H9 (cell line): ENCODE results near the gene WSCD2. TPM values are rescaled to one million over a fixed set of nuclear protein-coding genes. Genes with fewer than 3 reads are reported as not detected.

Experiments used
- DNase-seq: peaks from one replicate; pipeline ENCODE4 v3.0.0-alpha.2; 2017
- H2AFZ ChIP-seq: one replicate; pipeline ENCODE4 v1.6.1; 2013; ENCODE audit warnings: mild to moderate bottlenecking, low read length, control low read depth, moderate library complexity
- H2AK5ac ChIP-seq: 2 replicates; pipeline ENCODE4 v1.6.1; 2013; ENCODE audit warnings: low read length, control low read depth, mixed read lengths; ENCODE audit not compliant: insufficient read length
- H2BK120ac ChIP-seq: one replicate; pipeline ENCODE4 v1.6.1; 2013; ENCODE audit warnings: low read depth, mild to moderate bottlenecking, low read length, control low read depth, inconsistent platforms; ENCODE audit not compliant: poor library complexity, severe bottlenecking
- H2BK12ac ChIP-seq: 2 replicates; pipeline ENCODE4 v1.6.1; 2013; ENCODE audit warnings: low read length, control low read depth, mixed read lengths, low read depth; ENCODE audit not compliant: insufficient read length
- H2BK15ac ChIP-seq: 2 replicates; pipeline ENCODE4 v1.6.1; 2013; ENCODE audit warnings: low read depth, low read length, control low read depth
- H2BK20ac ChIP-seq: one replicate; pipeline ENCODE4 v1.6.1; 2013; ENCODE audit warnings: low read depth, mild to moderate bottlenecking, low read length, control low read depth, inconsistent platforms; ENCODE audit not compliant: poor library complexity, severe bottlenecking
- H2BK5ac ChIP-seq: 2 replicates; pipeline ENCODE4 v1.6.1; 2013; ENCODE audit warnings: low read length, control low read depth, mixed read lengths; ENCODE audit not compliant: insufficient read length
- H3K14ac ChIP-seq: 2 replicates; pipeline ENCODE4 v1.6.1; 2013; ENCODE audit warnings: low read length, control low read depth; ENCODE audit not compliant: insufficient read depth
- H3K18ac ChIP-seq: 2 replicates; pipeline ENCODE4 v1.6.1; 2013; ENCODE audit warnings: low read depth, mild to moderate bottlenecking, mixed read lengths, low read length, control low read depth; ENCODE audit not compliant: insufficient read length
- H3K23ac ChIP-seq: 2 replicates; pipeline ENCODE4 v1.6.1; 2013; ENCODE audit warnings: low read length, control low read depth, mixed read lengths, low read depth; ENCODE audit not compliant: insufficient read length
- H3K23me2 ChIP-seq: 2 replicates; pipeline ENCODE4 v1.6.1; 2013; ENCODE audit warnings: low read depth, mild to moderate bottlenecking, mixed read lengths, low read length, control low read depth; ENCODE audit not compliant: insufficient read length, poor library complexity, severe bottlenecking
- H3K27ac ChIP-seq: 2 replicates; pipeline ENCODE4 v1.5.1; 2013; ENCODE audit warnings: low read length, control low read depth, mixed read lengths, low read depth; ENCODE audit not compliant: insufficient read length
- H3K27me3 ChIP-seq: 2 replicates; pipeline ENCODE4 v1.6.1; 2013; ENCODE audit warnings: low read length, control low read depth, inconsistent platforms; ENCODE audit not compliant: insufficient read depth
- H3K4ac ChIP-seq: 2 replicates; pipeline ENCODE4 v1.6.1; 2013; ENCODE audit warnings: low read depth, mild to moderate bottlenecking, control low read depth, inconsistent platforms, low read length, moderate library complexity
- H3K4me1 ChIP-seq: 2 replicates; pipeline ENCODE4 v1.6.1; 2013; ENCODE audit warnings: low read length, control low read depth, inconsistent platforms; ENCODE audit not compliant: insufficient read depth
- H3K4me2 ChIP-seq: 2 replicates; pipeline ENCODE4 v1.6.1; 2013; ENCODE audit warnings: low read length, control low read depth, mixed read lengths; ENCODE audit not compliant: insufficient read length, insufficient read depth
- H3K56ac ChIP-seq: 2 replicates; pipeline ENCODE4 v1.6.1; 2013; ENCODE audit warnings: low read depth, mild to moderate bottlenecking, mixed read lengths, low read length, control low read depth; ENCODE audit not compliant: insufficient read length
- H3K79me1 ChIP-seq: 2 replicates; pipeline ENCODE4 v1.6.1; 2013; ENCODE audit warnings: low read depth, mild to moderate bottlenecking, moderate library complexity, low read length, control low read depth, inconsistent platforms; ENCODE audit not compliant: insufficient read depth, poor library complexity, severe bottlenecking
- H3K79me2 ChIP-seq: 2 replicates; pipeline ENCODE4 v1.6.1; 2013; ENCODE audit warnings: low read length, control low read depth, inconsistent platforms; ENCODE audit not compliant: insufficient read depth
- H3K9ac ChIP-seq: 2 replicates; pipeline ENCODE4 v1.6.1; 2013; ENCODE audit warnings: low read length, control low read depth, mixed read lengths; ENCODE audit not compliant: insufficient read length; ENCODE audit errors: extremely low read depth
- H3K9me3 ChIP-seq: one replicate; pipeline ENCODE4 v1.6.1; 2013; ENCODE audit warnings: low read depth, low read length, inconsistent platforms; ENCODE audit not compliant: control insufficient read depth
- H3T11ph ChIP-seq: one replicate; pipeline ENCODE4 v1.6.1; 2013; ENCODE audit warnings: mild to moderate bottlenecking, low read length, control low read depth, inconsistent platforms
- H4K20me1 ChIP-seq: one replicate; pipeline ENCODE4 v1.6.1; 2013; ENCODE audit not compliant: control insufficient read depth, insufficient read length, insufficient read depth
- H4K5ac ChIP-seq: 2 replicates; pipeline ENCODE4 v1.6.1; 2013; ENCODE audit warnings: low read depth, mild to moderate bottlenecking, mixed read lengths, low read length, control low read depth; ENCODE audit not compliant: insufficient read length
- H4K8ac ChIP-seq: replicated peaks from 2 replicates; pipeline ENCODE4 v1.6.1; 2013; ENCODE audit warnings: low read length, control low read depth, mixed read lengths, low read depth; ENCODE audit not compliant: insufficient read length
- H4K91ac ChIP-seq: 2 replicates; pipeline ENCODE4 v1.6.1; 2013; ENCODE audit warnings: low read depth, mild to moderate bottlenecking, moderate library complexity, mixed read lengths, low read length, control low read depth; ENCODE audit not compliant: insufficient read length
- H3K27ac Mint-ChIP-seq, 3 experiments: 2 replicates in 2 of 3; 3 replicates in 1 of 3; pipeline ENCODE4 v1.8.0; 2020 to 2021; ENCODE audit warnings: mixed read lengths in 3 of 3, mild to moderate bottlenecking in 1 of 3, moderate library complexity in 1 of 3
- H3K27me3 Mint-ChIP-seq: 2 replicates; pipeline ENCODE4 v1.8.0; 2021; ENCODE audit warnings: low read depth, mild to moderate bottlenecking, moderate library complexity, mixed read lengths
- H3K36me3 Mint-ChIP-seq, 3 experiments: 2 replicates in 2 of 3; 3 replicates in 1 of 3; pipeline ENCODE4 v1.8.0; 2020 to 2021; ENCODE audit warnings: low read depth in 3 of 3, mixed read lengths in 3 of 3; ENCODE audit not compliant: insufficient read depth in 1 of 3
- H3K4me1 Mint-ChIP-seq, 2 experiments: 2 replicates each; pipeline ENCODE4 v1.8.0; 2020; ENCODE audit warnings: mixed read lengths in 2 of 2
- H3K4me3 Mint-ChIP-seq, 2 experiments: 2 replicates in 1 of 2; 3 replicates in 1 of 2; pipeline ENCODE4 v1.8.0; 2020 to 2021; ENCODE audit warnings: mild to moderate bottlenecking in 2 of 2, mixed read lengths in 2 of 2, moderate library complexity in 1 of 2
- H3K9me3 Mint-ChIP-seq, 2 experiments: 2 replicates in 1 of 2; 3 replicates in 1 of 2; pipeline ENCODE4 v1.8.0; 2020; ENCODE audit warnings: mild to moderate bottlenecking in 2 of 2, mixed read lengths in 2 of 2, moderate library complexity in 1 of 2
- CTCF ChIP-seq: fragments of 200-600 bp; sonication (generic); conservative IDR thresholded peaks from 3 replicates; pipeline ENCODE4 v1.8.0; 2021; ENCODE audit warnings: antibody characterized with exemption, mild to moderate bottlenecking
- WGBS: extraction: QIAGEN DNeasy Blood & Tissue Kit; methylation state at CpG from one replicate; pipeline ENCODE4 v1.1.7; 2013; ENCODE audit warnings: missing lambda C conversion rate, low lambda C conversion rate, mixed read lengths; ENCODE audit not compliant: insufficient read length; ENCODE audit errors: extremely low coverage; 5-methylcytosine and 5-hydroxymethylcytosine counted together
- total RNA-seq: library from RNA; stranded (reverse); gene quantifications from 2 replicates; pipeline ENCODE4 v1.2.1, GENCODE V29; 2021

The WSCD2 gene
- total RNA-seq, 1 experiment from 2014 or later: 0.92 TPM

- H3K27ac Mint-ChIP-seq: peak overlapping the region in 1 of 3 experiments; percentile 21; a peak in 1 of 7 replicates
These were observed 18.2 kb downstream of the WSCD2 start for GRCh38 chr12:108147279-108147678.

More at GRCh38 chr12:108147279-108147678, 18.2 kb downstream of the WSCD2 start:
- H3K36me3 Mint-ChIP-seq: peaks cover 0 to 4% (median 0%) of the 10 kb centered on the region in 3 experiments; a peak in 2 of 7 replicates
- H3K27ac ChIP-seq: no peak overlapping the region
- H2BK20ac ChIP-seq: no peak overlapping the region
- H2AK5ac ChIP-seq: no peak overlapping the region
- no peak overlapping the region for H4K91ac ChIP-seq
- no peaks in the 10 kb centered on the region for H3K79me1 ChIP-seq
- no peak overlapping the region for H4K8ac ChIP-seq
- H2AFZ ChIP-seq: no peak overlapping the region
- no peak overlapping the region for H3K4me2 ChIP-seq
- H3K4me1 ChIP-seq: peaks cover 4% of the 10 kb centered on the region; the same call in 1 of the 2 replicates
- no peak for TF ChIP-seq CTCF
- no peak overlapping the region for H4K5ac ChIP-seq
- no peak overlapping the region for H2BK15ac ChIP-seq
- H3K9me3 Mint-ChIP-seq: no peaks in the 10 kb centered on the region; a peak in 2 of 5 replicates
- H3K56ac ChIP-seq: no peak overlapping the region
- no peaks in the 10 kb centered on the region for H3K79me2 ChIP-seq
- DNase-seq: no peak
- H3K18ac ChIP-seq: no peak overlapping the region
- no CpG with 5 or more reads among the region's 5 CpGs for WGBS
- no peak overlapping the region for H3K4ac ChIP-seq
- no peaks in the 10 kb centered on the region for H3K9me3 ChIP-seq
- H3K27me3 ChIP-seq: no peaks in the 10 kb centered on the region
- no peaks in the 10 kb centered on the region for H4K20me1 ChIP-seq
- peaks cover 58 to 78% of the 10 kb centered on the region in 2 experiments for H3K4me1 Mint-ChIP-seq
- no peak overlapping the region for H3K14ac ChIP-seq
- no peak overlapping the region for H2BK120ac ChIP-seq
- H3K23ac ChIP-seq: no peak overlapping the region
- H3K4me3 Mint-ChIP-seq: no peak overlapping the region
- peaks cover 1% of the 10 kb centered on the region; the same call in 1 of the 2 replicates for H3K27me3 Mint-ChIP-seq
- H2BK5ac ChIP-seq: no peak overlapping the region
- no peak overlapping the region for H3T11ph ChIP-seq
- no peaks in the 10 kb centered on the region for H3K23me2 ChIP-seq
- no peak overlapping the region for H3K9ac ChIP-seq
- H2BK12ac ChIP-seq: no peak overlapping the region
